ENCODE measurements around the gene CBL.

DNA sequence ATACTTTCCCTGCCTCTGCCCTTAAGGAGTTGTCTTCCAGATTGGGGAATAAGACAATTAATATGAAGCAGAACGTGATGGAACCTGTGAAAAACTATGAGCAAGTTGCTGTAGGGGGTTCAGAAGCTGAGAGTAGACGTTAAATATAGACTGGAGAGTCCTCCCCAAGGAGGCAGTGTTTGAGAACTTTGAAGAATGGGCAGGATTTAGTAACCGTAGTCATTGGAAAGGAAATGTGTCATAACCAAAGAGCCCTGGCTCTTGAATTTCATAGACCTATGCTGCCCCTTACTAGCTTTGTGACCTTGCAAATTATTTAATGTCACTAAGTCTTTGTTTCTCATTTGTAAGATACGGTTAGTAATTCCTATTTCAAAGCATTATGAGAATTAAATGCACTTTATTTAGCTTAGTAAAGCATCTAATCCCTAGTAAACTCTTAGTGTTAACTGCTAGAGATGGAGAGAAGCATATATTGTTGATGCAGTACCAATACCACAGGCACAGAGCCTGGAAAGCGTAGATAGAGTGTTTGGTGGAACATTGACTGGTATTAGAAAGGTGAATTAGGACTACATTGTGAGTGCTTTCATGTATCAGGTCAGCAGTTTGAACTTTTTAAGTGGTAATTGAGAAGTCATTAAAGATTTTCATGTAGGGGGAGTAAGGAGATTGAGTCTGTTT, 56.7 kb downstream of the CBL start:
- no peak for TF ChIP-seq CTCF (IDR thresholded peaks at IDR 0.05)
- TF ChIP-seq ZFX (IDR thresholded peaks at IDR 0.05; ENCODE audit: borderline replicate concordance) = no peak
